GM19035 (cell line): ENCODE measurements around the gene C3orf22.
"Not testable (repeated sequence)": the region's sequence is repeated elsewhere in the genome, so short reads cannot be mapped to it uniquely, and the experiment has no call there.

Experiments used
- ATAC-seq: cut with Tn5 transposase; IDR thresholded peaks from one replicate; pipeline ENCODE4 v1.9.1; 2021; ENCODE audit not compliant: unreplicated experiment

The C3orf22 gene

DNA sequence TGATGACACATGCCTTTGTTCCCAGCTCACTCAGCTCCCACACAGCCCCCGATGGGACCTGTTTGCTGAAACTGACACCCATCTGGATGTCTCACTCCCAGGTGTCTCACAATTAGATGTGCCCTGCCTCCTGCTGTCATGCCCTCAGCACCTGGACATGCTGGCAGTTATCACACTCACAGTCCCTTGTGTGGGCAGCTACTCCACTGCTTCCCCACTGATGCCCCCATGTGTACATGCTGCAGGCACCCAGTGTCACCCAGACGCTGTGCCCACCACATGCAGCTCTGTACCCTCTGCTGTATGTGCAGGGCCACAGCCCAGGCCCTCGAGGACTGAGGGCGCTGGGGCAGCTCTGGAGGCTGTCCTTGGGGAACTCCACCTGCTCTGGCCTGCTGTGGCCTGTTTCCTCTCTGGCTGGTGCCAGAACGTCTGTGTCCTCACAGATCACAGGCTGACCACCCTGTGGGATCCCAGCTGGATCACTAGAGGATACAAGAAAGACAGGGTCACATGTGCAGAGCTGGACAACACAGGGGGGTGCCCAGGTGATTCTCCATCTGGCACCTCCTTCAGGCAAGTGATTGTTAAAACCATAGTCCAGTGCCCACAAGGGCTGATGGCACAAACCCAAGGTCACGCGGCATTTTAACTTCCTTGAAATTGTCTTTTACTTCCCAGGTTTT is 14.0 kb downstream of the C3orf22 start:
- ATAC-seq, result no peak

DNA sequence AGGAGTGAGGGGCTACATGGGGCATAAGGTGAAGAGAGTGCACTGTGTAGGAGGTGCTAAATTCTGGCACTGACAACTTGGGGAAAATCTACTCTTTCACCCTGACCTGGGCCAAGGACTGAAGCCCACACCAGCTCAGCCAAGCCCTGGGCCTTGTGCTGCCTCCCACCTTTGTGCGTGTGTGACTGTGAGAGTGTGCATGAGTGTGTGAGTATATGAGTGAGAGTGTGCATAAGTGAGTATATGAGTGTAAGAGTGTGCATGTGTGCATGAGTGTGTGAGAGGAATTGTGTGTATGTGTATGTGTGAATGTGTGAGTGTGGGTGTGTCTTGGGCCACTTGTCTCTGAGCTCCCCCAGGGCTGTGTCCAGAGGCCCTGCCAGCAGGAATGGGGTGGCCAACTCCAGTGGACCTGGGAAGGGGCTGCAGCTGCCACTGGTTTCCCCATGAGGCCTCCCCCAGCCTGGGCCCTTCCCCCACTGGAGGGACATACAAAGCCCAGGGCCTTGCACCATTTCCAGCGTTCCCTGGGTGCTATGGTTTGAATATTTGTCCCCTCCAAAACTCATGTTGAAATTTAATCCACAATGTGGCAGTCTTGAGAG is 15.2 kb downstream of the C3orf22 start:
- no peak for ATAC-seq

DNA sequence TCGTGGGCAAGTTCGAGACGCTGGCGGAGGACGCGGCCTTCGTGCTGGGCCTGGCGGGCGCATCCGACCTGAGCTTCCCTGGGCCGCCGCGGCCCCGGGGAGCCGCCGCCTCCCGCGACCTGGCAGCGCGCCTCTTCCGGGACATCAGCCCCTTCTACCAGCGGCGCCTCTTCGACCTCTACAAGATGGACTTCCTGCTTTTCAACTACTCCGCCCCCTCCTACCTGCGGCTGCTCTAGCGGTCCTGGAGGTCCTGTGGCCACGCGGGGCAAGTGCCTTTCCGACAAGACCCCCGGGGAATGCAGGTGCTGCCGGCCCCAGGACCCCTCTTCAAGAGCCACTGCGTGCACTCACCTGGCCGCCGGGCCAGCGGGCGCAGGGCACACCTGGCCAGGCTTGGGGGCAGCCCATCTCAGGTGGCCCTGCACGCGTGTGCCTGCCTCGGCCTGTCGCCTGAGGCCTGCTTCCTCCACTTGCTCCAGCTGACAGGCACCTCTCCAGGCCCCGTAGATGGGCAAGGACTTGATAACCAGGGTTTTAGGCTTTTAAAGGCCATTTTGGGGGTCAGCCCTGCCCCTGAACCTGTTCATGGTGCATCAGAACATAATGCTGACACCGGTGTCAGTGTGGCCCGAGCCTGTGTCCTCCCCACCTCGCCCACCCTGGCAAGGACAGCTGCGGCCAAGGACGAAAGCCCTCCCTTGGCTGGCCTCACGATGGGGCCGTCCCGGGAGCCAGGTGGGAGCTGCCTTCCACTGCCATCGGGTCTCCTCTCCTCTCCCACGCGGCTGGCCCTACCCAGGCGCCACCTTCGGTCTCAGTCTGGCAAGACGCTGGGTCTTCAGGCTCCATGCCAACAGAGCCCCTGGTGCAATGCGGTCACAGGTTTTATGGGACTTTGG is 16.1 kb downstream of the C3orf22 start:
- ATAC-seq, result no peak

- no peak for ATAC-seq
Observed at GRCh38 chr3:126541628-126542339, 16.9 kb downstream of the C3orf22 start.

DNA sequence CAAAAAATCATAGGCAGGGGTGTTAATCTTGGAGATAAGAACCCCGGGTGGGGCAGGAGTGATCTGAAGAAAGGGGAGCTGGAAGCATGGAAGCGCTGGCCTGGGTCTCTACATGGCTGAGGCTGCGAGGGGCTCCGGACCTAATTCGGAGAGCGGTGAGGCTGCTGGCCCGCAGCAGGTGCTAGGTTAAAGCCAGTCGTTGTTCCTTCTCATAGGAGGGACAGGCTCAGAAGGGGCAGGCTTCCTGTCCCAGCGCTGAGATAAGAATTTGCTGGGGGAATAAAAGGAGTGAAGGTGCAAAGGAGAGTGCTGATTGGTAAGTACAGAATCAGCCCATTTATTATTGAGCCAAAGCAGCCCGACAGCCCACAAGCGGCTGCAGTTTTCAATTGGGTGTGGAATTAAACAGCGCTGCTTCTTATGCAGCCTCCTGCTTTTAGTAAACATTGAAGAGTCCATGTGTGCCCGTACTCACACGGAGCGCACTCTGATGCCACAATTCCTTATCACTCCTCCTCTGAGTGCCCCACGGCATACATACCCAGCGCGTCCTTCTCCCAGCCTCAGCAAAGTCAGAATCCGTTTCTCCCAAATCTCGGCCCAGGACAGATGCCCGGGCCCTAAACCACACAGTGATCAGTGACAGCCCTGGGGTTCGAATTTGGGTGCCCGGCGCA is 17.6 kb downstream of the C3orf22 start:
- ATAC-seq, result no peak

- no peak for ATAC-seq
Observed at GRCh38 chr3:126540342-126540849, 18.3 kb downstream of the C3orf22 start.

GRCh38 chr3:126539558-126540250 is 19.0 kb downstream of the C3orf22 start:
- no peak for ATAC-seq

- ATAC-seq, result no peak
Observed at GRCh38 chr3:126538966-126539365, 19.8 kb downstream of the C3orf22 start.

DNA sequence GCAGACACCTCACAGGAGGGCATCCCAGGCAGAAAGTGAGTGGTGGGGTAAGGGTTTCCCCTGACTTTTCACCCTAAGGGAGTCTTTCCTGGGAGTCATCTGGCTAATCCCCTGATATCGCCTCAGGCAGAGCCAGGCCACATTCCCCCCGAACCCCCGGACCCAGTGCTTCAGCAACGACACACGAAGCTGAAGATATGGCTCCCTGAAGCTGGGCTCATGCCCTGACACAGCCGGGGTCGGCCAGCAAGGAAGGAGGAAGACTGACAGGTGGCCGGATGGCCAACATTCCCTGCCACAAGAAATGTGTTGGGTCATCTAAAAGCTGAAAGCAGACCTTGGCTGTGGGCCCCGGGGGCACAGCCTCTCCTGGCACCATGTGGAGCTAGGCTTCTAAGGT is 20.4 kb downstream of the C3orf22 start:
- ATAC-seq, result no peak

- ATAC-seq, result no peak
Observed at GRCh38 chr3:126537730-126538281, 20.9 kb downstream of the C3orf22 start.

GRCh38 chr3:126537116-126537729 is 21.5 kb downstream of the C3orf22 start:
- no peak for ATAC-seq

GRCh38 chr3:126536126-126536525 is 22.6 kb downstream of the C3orf22 start:
- ATAC-seq, result no peak

- ATAC-seq, result no peak
Observed at GRCh38 chr3:126535636-126536035, 23.1 kb downstream of the C3orf22 start.

DNA sequence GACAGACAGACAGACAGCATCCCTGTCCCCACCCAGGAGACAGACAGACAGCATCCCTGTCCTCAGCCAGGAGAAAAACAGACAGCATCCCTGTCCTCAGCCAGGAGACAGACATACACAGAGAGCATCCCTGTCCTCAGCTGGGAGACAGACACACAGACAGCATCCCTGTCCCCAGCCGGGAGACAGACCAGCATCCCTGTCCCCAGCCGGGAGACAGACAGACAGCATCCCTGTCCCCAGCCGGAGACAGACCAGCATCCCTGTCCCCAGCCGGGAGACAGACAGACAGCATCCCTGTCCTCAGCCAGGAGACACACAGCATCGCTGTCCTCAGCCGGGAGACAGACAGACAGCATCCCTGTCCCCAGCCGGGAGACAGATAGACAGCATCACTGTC is 24.0 kb downstream of the C3orf22 start:
- not testable (repeated sequence) for ATAC-seq

DNA sequence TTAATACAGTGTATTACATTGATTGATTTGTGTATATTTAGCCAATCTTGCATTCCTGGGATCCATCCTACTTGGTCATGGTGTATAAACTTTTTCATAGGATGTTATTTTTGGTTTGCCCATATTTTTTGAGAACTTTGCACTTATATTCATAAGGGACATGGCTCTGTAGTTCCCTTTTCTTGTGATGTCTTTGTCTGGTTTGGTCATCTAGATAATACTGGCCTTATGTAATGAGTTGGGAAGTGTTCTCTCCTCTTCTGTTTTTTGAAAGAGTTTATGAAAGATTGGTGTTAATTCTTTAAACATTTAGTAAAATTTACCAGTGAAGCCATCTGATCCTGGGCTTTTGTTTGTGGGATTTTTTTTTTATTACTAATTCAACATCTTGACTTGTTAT is 25.2 kb downstream of the C3orf22 start:
- ATAC-seq, result no peak

DNA sequence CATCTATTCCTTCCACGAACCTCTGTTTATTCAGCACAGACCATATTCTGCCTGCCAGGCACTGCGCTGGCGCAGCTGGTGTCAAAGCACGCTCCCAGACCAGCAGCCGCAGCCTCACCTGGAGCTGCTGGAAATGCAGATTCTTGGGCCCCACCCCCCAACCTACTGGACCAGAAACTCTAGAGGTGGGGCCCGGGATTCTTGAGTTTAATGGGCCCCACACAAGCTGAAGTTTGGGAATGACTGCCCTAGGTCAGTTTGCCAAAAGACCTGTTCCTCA is 27.7 kb downstream of the C3orf22 start:
- ATAC-seq, result no peak

- no peak for ATAC-seq
Observed at GRCh38 chr3:126530171-126531050, 28.3 kb downstream of the C3orf22 start.

- no peak for ATAC-seq
Observed at GRCh38 chr3:126529585-126530170, 29.1 kb downstream of the C3orf22 start.
